Measurements from ENCODE around the gene ITPRIP. TPM values are rescaled to one million over a fixed set of nuclear protein-coding genes. Genes with fewer than 3 reads are reported as not detected.

Gene ITPRIP
- total and polyA plus RNA-seq, 4 donors: 3.5 to 7.9 (median 6.0) TPM

DNA sequence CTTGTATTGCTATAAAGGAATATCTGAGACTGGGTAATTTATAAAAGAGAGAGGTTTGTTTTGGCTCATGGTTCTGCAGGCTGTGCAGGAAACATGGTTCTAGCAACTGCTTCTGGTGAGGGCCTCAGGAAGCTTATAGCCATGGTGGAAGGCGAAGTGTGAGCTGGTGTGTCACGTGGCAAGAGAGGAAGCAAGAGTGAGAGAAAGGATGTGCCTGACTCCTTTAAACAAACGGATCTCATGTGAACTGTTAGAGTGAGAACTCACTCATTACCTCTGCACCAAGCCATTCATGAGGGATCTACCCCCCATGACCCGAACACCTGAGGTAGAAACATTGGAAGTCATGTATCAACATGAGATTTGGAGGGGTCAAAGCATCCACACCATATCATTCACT, 7.7 kb upstream of the ITPRIP start:
- Histone ChIP-seq H3K9me3 (ENCODE audit: control insufficient read depth in 4 of 4, low read length in 3 of 4) (no peaks in the 10 kb centered on the region), H3K36me3 (ENCODE audit: control insufficient read depth in 4 of 4, insufficient read depth in 3 of 4, low read depth in 1 of 4, low read length in 3 of 4) (no peaks in the 10 kb centered on the region), H3K27ac (ENCODE audit: low read depth in 1 of 2, low read length in 2 of 2) (no peak overlapping the region), H3K4me1 (ENCODE audit: control insufficient read depth in 4 of 4, insufficient read depth in 4 of 4, low read length in 3 of 4) (peaks cover 0 to 13% (median 11%) of the 10 kb centered on the region in 4 donors), H3K9ac (ENCODE audit: low read depth in 1 of 2, low read length in 2 of 2) (no peak overlapping the region), H3K27me3 (ENCODE audit: control insufficient read depth in 4 of 4, insufficient read depth in 4 of 4, low read length in 3 of 4) (no peaks in the 10 kb centered on the region), H3K4me3 (ENCODE audit: low read depth in 1 of 3, low read length in 3 of 3) (no peak overlapping the region)
- TF ChIP-seq ATF3 (IDR thresholded peaks at IDR 0.05): no peak
- TF ChIP-seq HNF4A (conservative IDR thresholded peaks at IDR 0.05): no peak
- TF ChIP-seq, protein P1, sequence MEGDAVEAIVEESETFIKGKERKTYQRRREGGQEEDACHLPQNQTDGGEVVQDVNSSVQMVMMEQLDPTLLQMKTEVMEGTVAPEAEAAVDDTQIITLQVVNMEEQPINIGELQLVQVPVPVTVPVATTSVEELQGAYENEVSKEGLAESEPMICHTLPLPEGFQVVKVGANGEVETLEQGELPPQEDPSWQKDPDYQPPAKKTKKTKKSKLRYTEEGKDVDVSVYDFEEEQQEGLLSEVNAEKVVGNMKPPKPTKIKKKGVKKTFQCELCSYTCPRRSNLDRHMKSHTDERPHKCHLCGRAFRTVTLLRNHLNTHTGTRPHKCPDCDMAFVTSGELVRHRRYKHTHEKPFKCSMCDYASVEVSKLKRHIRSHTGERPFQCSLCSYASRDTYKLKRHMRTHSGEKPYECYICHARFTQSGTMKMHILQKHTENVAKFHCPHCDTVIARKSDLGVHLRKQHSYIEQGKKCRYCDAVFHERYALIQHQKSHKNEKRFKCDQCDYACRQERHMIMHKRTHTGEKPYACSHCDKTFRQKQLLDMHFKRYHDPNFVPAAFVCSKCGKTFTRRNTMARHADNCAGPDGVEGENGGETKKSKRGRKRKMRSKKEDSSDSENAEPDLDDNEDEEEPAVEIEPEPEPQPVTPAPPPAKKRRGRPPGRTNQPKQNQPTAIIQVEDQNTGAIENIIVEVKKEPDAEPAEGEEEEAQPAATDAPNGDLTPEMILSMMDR (IDR thresholded peaks at IDR 0.05; ENCODE audit: low read depth, low read length, missing input control): no peak
- TF ChIP-seq ZBTB33 (IDR thresholded peaks at IDR 0.05): no peak
- no peak for TF ChIP-seq MAX (IDR thresholded peaks at IDR 0.05)
- no peak for TF ChIP-seq EGR1 (IDR thresholded peaks at IDR 0.05; ENCODE audit: low read depth in 2 of 2)
- TF ChIP-seq SP1 (IDR thresholded peaks at IDR 0.05): no peak
- no peak for TF ChIP-seq NR2F2 (IDR thresholded peaks at IDR 0.05)
- no peak for TF ChIP-seq RAD21 (IDR thresholded peaks at IDR 0.05)
- TF ChIP-seq TAF1 (conservative IDR thresholded peaks at IDR 0.05): no peak
- TF ChIP-seq YY1 (IDR thresholded peaks at IDR 0.05): no peak
- TF ChIP-seq REST (IDR thresholded peaks at IDR 0.05): no peak
- TF ChIP-seq RXRA (IDR thresholded peaks at IDR 0.05): no peak
- TF ChIP-seq HNF4G (IDR thresholded peaks at IDR 0.05): no peak
- no peak for DNase-seq (ENCODE audit: low spot score)
- 75% methylated on average over 4 of the region's 4 CpGs for WGBS

DNA sequence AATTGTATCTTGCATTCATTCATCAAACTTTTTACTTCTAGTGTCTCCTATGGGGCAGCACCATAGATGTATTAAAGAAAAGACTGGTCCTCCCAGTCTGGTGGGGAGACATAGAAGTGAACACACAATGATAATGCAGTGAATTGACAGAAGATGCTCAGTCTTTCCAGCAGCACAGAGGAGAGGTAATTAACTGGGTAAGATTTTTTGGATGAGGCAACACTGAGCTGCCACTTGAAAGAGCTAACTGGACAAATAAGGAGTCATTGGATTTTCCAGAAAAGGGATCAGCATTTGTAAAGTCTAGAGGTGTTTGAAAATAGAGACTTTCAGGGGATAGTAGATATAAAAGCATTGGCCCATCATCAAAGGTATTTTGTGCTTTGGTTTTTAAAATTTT, 7.2 kb upstream of the ITPRIP start:
- Histone ChIP-seq H3K4me3 (ENCODE audit: low read depth in 1 of 3, low read length in 3 of 3) (no peak overlapping the region), H3K4me1 (ENCODE audit: control insufficient read depth in 4 of 4, insufficient read depth in 4 of 4, low read length in 3 of 4) (peaks cover 0 to 13% (median 11%) of the 10 kb centered on the region in 4 donors), H3K27me3 (ENCODE audit: control insufficient read depth in 4 of 4, insufficient read depth in 4 of 4, low read length in 3 of 4) (no peaks in the 10 kb centered on the region), H3K9me3 (ENCODE audit: control insufficient read depth in 4 of 4, low read length in 3 of 4) (no peaks in the 10 kb centered on the region), H3K27ac (ENCODE audit: low read depth in 1 of 2, low read length in 2 of 2) (no peak overlapping the region), H3K9ac (ENCODE audit: low read depth in 1 of 2, low read length in 2 of 2) (no peak overlapping the region), H3K36me3 (ENCODE audit: control insufficient read depth in 4 of 4, insufficient read depth in 3 of 4, low read depth in 1 of 4, low read length in 3 of 4) (no peaks in the 10 kb centered on the region)
- TF ChIP-seq HNF4A (conservative IDR thresholded peaks at IDR 0.05) (no peak), REST (IDR thresholded peaks at IDR 0.05) (no peak), FOXA2 (IDR thresholded peaks at IDR 0.05) (no peak)
- TF ChIP-seq, protein P1 (IDR thresholded peaks at IDR 0.05; ENCODE audit: low read depth, low read length, missing input control): no peak
- no peak for DNase-seq (ENCODE audit: low spot score)
